Lung (tissue), 12 donors: ENCODE data around the gene TBC1D7. TPM values are rescaled to one million over a fixed set of nuclear protein-coding genes. Genes with fewer than 3 reads are reported as not detected.

Source experiments
- ATAC-seq: fragments of 200-7000 bp; cut with Tn5 transposase; one replicate; pipeline ENCODE4 v1.9.1; 2020; ENCODE audit warnings: moderate number of reproducible peaks; ENCODE audit not compliant: insufficient read depth, low FRiP score
- DNase-seq, 3 donors: peaks; one replicate each; pipeline ENCODE4 v3.0.0-alpha.2; 2013 to 2017
- H3K27ac ChIP-seq, 2 donors: one replicate each; pipeline ENCODE4 v1.5.1; 2013; ENCODE audit warnings: mild to moderate bottlenecking in 2 of 2, moderate library complexity in 2 of 2, control low read depth in 1 of 2, inconsistent platforms in 1 of 2, low read depth in 1 of 2, low read length in 1 of 2
- H3K27me3 ChIP-seq, 3 donors: one replicate each; pipeline ENCODE4 v1.5.1; 2013; ENCODE audit warnings: low read length in 2 of 3; ENCODE audit not compliant: control insufficient read depth in 3 of 3, insufficient read depth in 3 of 3
- H3K36me3 ChIP-seq, 4 donors: one replicate each; pipeline ENCODE4 v1.5.1; 2013; ENCODE audit warnings: low read length in 4 of 4, mild to moderate bottlenecking in 1 of 4, moderate library complexity in 1 of 4; ENCODE audit not compliant: control insufficient read depth in 4 of 4, insufficient read depth in 4 of 4
- H3K4me1 ChIP-seq, 5 donors: one replicate each; pipeline ENCODE4 v1.5.1; 2013; ENCODE audit warnings: low read length in 5 of 5, mild to moderate bottlenecking in 2 of 5, moderate library complexity in 1 of 5; ENCODE audit not compliant: control insufficient read depth in 5 of 5, insufficient read depth in 5 of 5
- H3K4me3 ChIP-seq: one replicate; pipeline ENCODE4 v1.5.1; 2013; ENCODE audit warnings: mild to moderate bottlenecking, control low read depth, moderate library complexity
- H3K9ac ChIP-seq, 2 donors: one replicate each; pipeline ENCODE4 v1.5.1; 2013; ENCODE audit warnings: low read length in 2 of 2, control low read depth in 1 of 2; ENCODE audit not compliant: insufficient read depth in 1 of 2
- H3K9me3 ChIP-seq, 4 donors: one replicate each; pipeline ENCODE4 v1.5.1; 2013; ENCODE audit warnings: low read length in 3 of 4, mild to moderate bottlenecking in 1 of 4, moderate library complexity in 1 of 4; ENCODE audit not compliant: control insufficient read depth in 4 of 4, insufficient read depth in 3 of 4
- CTCF ChIP-seq: IDR thresholded peaks from 2 replicates; pipeline ENCODE4 v1.5.1; 2012; ENCODE audit warnings: mild to moderate bottlenecking; ENCODE audit errors: control extremely low read depth, extremely low read depth
- WGBS, 2 donors: extraction: QIAGEN DNeasy Blood & Tissue Kit; methylation state at CpG; one replicate each; pipeline ENCODE4 v1.1.7; 2013; 5-methylcytosine and 5-hydroxymethylcytosine counted together
- polyA plus RNA-seq, 2 donors: library from polyadenylated mRNA; stranded (reverse); fragments of 200-250 nt; gene quantifications; one replicate each; pipeline ENCODE4 v1.2.1, GENCODE V29; 2013
- total RNA-seq, 2 donors: library from RNA; depleted of rRNA in 1 of 2; stranded (reverse); fragments of >200 nt in 1 of 2; gene quantifications; one replicate each; pipeline ENCODE4 v1.2.1, GENCODE V29; 2014 to 2021
- donor health status: control.
- donor health status: control.
- donor health status: Bipolar disorder and iron deficiency.
- donor health status: healthy.
- donor health status: DM: yes; HTN: yes; CAD: no.

The TBC1D7 gene
- total and polyA plus RNA-seq, 4 donors, result 17.1 to 30.1 (median 19.9) TPM

GRCh38 chr6:13352165-13352564 lies 23.8 kb upstream of the TBC1D7 start:
- DNase-seq (no peak), ATAC-seq (no peak)
- H3K27ac ChIP-seq, result no peak overlapping the region
- no peak overlapping the region for H3K4me3 ChIP-seq
- peaks cover 5 to 21% (median 14%) of the 10 kb centered on the region in 5 donors for H3K4me1 ChIP-seq
- H3K9ac ChIP-seq, result no peak overlapping the region
- no peaks in the 10 kb centered on the region for H3K36me3 ChIP-seq
- no peak for TF ChIP-seq CTCF
- 95 to 100% methylated on average over 9 of the region's 9 CpGs for WGBS, 2 donors
- H3K27me3 ChIP-seq, result no peaks in the 10 kb centered on the region
- H3K9me3 ChIP-seq, result no peaks in the 10 kb centered on the region

GRCh38 chr6:13351271-13351670 lies 22.9 kb upstream of the TBC1D7 start:
- WGBS, 2 donors, result 82 to 92% methylated on average over 12 of the region's 12 CpGs

GRCh38 chr6:13349811-13350506 lies 21.6 kb upstream of the TBC1D7 start:
- Histone ChIP-seq H3K36me3 (no peaks in the 10 kb centered on the region), H3K4me3 (no peak overlapping the region), H3K9me3 (no peaks in the 10 kb centered on the region), H3K27ac (no peak overlapping the region), H3K4me1 (peaks cover 2 to 9% (median 5%) of the 10 kb centered on the region in 5 donors), H3K27me3 (no peaks in the 10 kb centered on the region), H3K9ac (no peak overlapping the region)
- DNase-seq (no peak), ATAC-seq (no peak)
- TF ChIP-seq CTCF, result no peak
- WGBS, 2 donors, result 86 to 91% methylated on average over 8 of the region's 8 CpGs

More at GRCh38 chr6:13351271-13351670, 22.9 kb upstream of the TBC1D7 start:
- peak in 2 of 3 donors; percentile 22 to 43 for DNase-seq
- no peak overlapping the region for H3K9ac ChIP-seq
- no peak for TF ChIP-seq CTCF
- H3K36me3 ChIP-seq, result no peaks in the 10 kb centered on the region
- no peak overlapping the region for H3K4me3 ChIP-seq
- no peak for ATAC-seq
- no peak overlapping the region for H3K27ac ChIP-seq
- H3K9me3 ChIP-seq, result no peaks in the 10 kb centered on the region
- no peaks in the 10 kb centered on the region for H3K27me3 ChIP-seq
- H3K4me1 ChIP-seq, result peaks cover 5 to 21% (median 14%) of the 10 kb centered on the region in 5 donors
